NCI-H748 (cell line): Measurements from ENCODE around the gene SGCG.

Source experiments
- DNase-seq: peaks from one replicate; lab custom pipeline; 2025; ENCODE audit not compliant: unreplicated experiment; lab: John Stamatoyannopoulos, UW

SGCG gene

DNA sequence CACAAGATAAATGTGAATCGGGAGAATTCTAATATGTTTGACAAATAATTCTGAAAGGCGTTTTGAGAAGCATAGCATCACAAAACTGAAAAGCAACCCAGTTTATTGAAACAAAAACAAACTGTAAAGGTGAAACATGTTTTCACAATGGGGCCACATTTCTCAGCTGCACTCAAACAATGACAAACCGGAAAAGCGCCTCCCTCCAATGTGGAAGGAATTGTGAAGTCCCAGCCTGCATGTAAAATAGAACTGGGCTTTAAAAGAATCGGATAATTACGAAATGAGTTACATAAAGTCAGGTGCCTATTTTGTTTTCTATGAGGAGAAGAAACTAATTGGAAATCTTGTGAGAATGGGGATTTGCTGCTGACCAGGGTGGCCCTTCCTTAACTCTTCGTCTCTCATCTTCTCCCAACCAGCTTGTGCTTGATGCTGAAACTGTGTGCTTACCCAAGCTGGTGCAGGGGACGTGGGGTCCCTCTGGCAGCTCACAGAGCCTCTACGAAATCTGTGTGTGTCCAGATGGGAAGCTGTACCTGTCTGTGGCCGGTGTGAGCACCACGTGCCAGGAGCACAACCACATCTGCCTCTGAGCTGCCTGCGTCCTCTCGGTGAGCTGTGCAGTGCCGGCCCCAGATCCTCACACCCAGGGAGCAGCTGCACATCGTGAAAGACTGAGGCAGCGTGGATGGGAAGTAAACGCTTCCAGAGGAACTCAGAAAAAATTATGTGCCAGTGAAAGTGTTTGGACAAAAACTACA lies 143.3 kb downstream of the SGCG start:
- DNase-seq = no peak

DNA sequence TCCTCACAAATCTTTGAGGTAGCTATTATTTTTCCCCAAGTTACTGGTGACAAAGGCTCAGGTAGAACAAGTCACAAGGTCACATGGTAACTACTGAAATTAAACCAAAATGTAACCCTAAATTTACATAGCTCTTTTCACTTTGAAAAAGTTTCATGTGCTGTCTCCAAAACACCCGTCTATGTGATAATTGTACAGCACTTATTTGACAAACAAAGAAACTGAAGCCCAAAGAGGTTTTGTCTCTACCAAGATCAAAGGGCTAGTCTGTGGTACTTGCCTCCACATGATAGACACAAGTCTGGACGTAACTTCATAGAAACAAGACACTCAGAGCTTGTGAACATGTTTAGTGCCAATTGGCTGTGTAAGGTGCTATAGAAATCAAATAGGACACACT lies 144.4 kb downstream of the SGCG start:
- DNase-seq = no peak

DNA sequence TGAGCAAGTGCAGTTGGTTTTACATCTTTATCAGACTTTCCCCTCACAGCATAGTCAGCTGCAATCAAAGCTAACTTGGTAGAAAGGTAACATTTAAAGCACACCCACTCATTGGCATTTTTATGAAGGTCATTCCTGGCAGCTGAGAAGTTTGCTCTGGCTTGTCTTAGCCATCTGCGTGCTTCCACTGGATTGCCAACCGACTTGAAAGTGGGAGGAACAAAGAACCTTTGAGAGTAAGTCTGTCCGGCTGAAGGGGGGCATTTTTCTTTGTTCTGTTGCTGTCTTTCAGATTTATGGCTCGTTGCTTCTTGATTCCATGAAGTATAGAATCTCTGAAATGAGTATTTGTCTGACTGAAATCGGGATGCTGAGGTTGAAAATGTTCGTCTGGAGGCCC lies 149.6 kb downstream of the SGCG start:
- no peak for DNase-seq

DNA sequence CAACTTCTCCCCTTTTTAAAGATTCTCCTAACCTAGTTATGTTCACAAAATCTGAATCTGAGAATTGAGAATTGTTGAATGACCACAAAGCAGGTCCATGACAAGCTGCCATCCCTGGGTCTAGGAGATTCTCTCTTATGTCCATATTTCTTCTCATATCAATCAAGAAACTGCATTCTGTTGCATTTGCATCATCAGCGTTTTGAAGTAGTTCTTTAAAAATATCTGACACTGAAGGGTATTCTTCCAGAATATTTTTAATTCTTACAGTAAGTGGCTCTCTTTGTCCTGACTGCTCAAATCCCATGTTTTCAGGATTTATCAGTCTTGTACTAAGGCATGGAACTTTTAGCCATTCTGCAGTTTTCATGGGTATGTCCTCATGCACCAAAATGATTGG lies 158.4 kb downstream of the SGCG start:
- no peak for DNase-seq

DNA sequence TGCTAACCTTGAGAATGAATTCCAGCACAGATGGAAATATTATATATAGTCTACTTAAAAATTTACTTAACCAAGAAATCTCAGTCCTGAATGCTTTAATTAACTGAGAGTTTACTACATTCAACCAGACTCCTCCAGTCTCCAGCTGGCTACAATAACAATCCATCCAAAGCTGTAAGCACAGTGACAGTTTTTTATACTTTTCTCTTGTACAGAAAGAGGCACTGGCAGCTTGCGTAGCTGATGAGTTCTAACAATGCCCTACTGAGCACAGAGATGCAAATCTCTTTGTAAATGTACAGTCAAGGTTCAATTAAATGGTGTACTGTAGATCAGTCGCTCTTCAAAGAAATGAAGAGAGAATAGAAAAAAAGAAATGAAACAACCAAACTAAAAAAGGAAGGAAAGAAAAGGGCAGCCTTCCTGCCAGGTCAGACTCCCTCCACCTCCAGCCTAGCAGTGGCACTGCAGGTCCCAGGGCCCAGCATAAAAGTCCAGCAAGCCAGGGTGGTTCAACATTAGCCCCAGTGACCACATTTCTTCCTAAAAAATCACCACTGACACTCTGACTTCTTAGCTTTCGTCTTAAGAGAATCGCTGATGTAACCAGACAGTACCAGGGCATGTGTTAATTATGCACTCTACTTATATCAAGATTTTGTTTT lies 164.3 kb downstream of the SGCG start:
- no peak for DNase-seq

DNA sequence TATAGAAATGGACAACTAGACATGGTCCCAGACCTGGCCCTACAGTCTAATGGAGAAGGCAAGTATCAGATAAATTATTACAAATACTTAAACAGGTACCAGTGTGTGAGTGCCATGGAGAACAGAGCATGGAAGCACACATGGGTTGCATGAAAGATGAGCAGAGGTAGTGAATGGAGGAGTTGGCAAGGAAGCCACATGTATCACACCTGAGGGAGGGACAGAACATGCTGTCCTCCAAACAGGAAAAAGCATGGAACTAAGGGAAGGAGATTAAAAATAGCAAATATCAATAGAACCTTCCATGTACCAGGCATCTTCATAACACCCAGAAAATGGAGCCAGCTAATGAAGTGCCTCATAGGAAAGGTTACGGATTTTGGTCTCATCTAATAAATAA lies 166.8 kb downstream of the SGCG start:
- DNase-seq = no peak

DNA sequence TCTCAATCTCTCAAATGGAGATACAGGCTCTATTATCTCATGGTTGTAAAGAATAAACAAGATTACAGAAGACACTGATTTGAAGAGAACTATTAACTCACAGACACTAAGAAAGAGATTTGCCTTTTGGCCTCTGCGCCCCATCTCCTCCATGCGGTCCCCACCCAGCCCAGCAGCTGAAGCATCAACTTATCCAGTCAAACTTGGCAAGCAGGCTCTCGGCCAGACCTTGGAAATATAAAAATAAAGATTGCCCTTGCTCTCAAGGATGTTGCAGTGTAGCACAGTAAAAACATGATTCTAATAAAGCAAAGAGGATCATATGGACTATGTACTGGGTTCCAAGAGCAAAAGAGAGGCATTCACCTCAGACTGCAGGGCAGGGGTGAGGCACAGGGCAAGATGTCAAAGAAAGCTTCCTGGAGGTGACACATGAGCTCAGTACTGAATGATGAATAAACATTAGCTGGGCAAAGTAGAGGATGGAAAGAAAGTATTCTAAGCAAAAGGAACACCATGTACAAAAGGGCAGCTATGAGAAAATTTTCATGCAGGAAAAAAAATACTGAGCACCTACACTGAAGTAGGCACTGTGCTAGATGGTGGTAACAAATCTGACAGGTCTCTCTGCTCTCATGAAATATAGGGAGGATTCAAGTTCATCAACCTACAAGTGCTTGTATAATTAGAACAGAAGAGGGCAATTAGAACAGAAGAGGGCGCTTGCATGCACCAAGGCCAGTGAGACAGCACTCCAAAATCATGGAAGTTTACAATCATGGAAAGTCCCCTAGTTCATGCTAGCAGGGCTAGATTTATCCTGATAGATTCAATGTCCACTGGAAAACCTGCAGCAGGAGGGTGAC lies 167.7 kb downstream of the SGCG start:
- peak; percentile 16 for DNase-seq

DNA sequence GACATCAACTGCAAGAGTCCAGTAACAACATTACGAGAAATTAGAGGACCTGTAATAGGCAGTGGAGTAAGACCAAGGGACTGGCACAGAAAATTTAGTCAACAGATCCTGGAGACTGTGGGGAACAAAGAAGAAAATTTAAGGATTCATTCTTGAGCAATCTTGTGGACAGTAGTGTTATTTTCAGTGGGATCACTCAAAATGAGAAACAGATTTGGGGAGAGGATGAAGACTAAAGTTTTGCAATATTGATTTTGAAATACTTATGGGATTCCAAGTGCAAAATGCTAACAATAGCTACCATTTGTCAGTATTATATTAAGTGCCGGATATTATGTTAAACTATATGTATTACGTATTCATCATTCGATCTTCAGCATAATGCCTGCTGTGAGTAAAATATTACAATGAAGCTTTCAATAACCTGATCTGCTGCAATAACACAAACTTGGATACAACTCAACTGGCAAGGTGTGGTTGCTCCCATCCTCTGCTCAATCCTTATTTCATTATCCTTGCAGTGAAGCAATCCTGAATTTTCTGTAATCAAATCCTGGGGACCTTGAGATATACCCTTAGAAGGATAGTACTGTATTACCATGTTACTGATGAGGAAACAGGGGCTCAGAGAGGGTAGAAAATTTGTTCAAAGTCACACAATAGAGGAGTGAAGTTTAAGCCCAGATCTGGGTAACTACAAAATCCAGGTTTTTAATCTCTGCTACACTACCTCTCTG lies 168.6 kb downstream of the SGCG start:
- DNase-seq = no peak

DNA sequence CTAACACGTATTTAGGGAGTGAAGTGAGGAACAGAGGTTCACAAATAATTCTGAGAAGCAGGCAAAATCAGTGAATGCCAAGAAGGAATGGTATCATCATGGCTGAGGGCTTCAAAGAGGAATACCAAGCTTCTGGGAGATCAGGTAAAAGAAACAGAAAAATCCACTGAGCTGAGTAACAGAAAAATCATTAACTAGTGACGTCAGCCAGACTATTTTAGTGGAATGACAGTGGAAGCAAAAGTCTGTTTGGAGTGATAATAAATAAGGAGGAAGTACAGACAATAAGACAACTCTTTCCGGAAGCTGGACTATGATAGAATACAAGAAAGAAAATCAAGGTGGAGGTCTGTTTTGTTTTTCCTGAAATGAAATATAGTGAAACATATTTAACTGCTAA lies 169.2 kb downstream of the SGCG start:
- DNase-seq = no peak

DNA sequence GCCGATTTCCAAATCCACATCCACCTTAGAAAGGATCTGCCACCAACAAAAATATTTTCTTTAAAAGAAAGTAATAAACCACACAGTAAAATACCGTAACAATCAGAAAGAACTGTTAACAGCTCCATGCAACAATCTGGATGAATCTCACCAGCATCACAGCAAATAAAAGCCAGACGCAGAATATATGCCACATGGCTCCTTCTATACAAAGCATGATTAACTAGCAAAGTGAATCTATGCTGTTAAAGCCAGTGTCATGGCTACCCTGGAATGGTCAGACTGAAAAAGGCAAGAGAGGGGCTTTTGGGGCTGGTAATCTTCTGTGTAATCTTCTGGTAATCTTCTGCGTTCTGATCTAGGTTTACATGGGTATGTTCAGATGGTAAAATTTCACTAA lies 171.4 kb downstream of the SGCG start:
- no peak for DNase-seq

DNA sequence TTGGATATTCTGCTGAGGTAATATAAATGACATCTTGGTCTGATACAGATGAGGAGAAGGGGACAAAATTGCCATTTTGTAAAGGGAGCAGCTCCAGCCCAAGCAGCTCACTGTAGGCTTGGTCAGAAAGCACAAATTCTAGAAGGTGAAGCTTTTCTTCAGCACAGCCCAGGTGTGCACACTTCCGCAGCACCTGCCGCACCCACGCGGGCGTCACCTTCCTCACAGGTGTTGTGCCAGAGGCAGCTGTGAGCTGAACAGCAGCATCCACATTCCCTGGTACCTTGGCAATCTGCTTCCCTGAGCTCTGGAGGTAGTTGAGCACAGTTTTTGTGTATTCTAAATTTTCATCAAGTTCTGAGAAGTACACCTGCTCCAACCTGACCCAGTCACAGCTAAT lies 173.7 kb downstream of the SGCG start:
- DNase-seq = peak; percentile 79

DNA sequence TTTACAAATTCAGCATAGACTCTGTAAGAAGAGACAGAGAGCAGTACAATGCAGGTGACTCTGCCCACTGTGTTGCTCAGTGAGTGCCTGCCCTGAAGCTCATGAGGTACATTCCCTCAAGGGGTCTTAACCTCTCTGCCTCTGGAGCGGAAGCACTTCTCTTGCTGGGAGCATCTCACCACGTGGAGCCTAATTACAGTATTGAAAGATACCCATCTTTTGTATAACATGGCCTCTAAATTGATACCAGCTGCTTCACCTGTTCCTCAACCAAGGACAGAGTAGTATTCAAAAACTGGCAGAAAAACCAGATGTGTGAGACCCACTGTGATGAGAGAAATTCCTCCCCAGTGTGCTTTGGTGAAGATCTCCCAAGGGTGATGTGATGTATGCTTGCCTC lies 175.6 kb downstream of the SGCG start:
- DNase-seq = peak; percentile 23

DNA sequence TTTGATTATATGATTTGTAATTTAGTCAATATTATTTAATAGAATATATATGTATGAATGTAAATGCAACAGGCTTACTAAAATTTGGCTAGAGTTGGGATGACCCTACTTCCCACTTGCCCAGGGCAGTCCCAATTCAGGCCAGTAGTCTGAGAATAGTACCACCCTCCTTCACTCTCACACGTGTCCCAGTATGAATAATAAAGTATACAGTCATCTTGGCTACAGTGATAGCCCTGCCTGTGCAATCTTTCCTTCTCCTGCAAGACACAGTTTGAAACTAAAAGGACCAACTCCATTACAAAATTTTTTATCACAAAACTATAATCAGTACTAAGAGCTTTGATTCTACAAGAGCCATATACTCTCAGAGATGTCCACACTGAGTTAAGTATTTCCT lies 176.6 kb downstream of the SGCG start:
- DNase-seq = no peak

DNA sequence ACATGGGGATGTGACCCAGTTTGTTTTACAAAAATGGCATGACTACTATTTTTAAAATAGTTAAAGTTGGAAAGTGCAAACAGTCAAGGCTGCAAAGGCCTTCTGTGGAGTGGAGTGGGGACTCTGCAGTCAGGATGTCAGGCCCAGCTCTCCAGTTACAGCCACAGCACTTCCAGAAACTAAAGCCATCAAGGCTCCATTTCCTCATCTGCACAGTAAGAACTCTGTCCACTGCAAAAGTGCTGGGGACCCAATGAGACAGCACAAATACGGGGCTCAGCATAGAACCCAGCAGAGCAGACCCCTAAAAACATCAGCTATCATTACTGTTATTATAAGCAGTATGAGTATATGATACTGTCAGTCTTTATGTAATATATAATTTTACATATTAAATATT lies 179.1 kb downstream of the SGCG start:
- no peak for DNase-seq

DNA sequence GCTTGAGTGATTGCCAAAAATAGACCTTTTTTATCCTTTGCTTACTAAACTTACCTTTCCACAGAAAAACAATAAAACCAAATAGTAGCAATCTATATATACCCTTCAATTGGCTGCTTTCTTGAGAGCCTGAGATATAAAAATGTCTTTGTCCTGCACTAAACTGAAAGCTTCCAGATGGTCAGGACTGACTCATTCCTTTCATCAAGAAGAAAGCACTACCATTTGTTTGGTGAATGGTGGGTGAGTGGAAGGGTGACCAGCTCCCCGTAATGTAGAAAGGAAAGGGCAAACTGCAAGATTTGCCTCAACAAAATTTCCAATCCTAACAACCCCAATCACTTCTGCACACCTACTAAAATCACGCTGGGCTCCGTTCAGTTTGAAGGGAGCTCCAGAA lies 184.9 kb downstream of the SGCG start:
- DNase-seq = no peak

DNA sequence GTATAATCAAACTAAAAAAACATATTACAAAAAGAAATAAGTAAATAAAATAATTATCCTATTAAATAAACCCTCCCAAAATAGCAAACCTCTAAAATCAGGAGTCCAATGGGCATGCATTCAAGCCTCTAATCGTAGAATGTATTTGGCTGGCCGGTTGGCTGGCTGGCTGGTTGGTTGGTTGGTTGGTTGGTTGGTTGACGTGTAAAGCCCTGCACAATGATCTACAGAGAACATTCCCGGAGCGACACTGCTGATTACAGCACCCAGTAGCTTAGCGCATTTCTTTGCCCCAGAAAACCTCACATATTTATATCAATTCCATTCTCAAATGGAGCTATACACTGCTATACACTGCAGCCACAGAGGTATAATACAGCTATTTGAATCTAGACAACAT lies 187.1 kb downstream of the SGCG start:
- no peak for DNase-seq

DNA sequence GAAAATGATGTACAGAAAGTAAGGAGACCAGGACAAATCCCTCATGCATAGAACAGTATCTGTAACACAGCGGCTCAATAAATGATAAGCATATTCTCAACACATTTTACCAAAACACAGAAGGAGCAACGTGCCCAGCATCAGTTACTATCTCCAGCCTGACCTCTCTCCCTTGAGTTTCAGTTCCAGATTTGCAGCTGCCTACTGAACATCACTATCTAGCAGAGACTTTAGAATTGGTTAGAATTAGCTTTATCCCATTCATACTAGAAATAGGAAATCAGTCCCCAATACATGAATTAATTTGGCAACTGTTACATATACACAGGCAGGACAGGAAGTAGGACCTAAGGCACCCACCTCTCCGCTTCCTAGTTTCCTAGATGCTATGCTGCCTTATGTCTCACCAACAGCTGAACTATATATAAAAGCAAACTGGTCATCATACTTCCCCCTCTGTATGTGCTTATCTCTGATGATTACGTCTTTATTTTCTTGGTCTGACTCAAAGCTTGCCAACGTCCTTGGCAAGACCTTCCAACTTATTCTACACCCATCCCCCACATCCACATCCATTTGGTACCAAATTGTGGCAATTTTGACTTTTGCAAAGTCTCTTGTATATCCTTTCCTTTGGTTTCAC lies 191.6 kb downstream of the SGCG start:
- no peak for DNase-seq
